Bronchial epithelial cell (primary cell): ENCODE data around the gene PIF1. TPM values are rescaled to one million over a fixed set of nuclear protein-coding genes. Genes with fewer than 3 reads are reported as not detected.

Source experiments
- DNase-seq: peaks from one replicate; pipeline ENCODE4 v3.0.0-alpha.2; 2010; ENCODE audit warnings: low read depth
- FAIRE-seq: peaks from 2 replicates; lab custom pipeline; 2011; peaks lifted over from hg19 to GRCh38; lab: Jason Lieb, UNC
- H3K27me3 ChIP-seq: 2 replicates; pipeline ENCODE4 v1.5.1; 2011; ENCODE audit warnings: low read length; ENCODE audit not compliant: control insufficient read depth, insufficient read depth
- H3K36me3 ChIP-seq: 2 replicates; pipeline ENCODE4 v1.5.1; 2011; ENCODE audit warnings: low read length; ENCODE audit not compliant: control insufficient read depth, insufficient read depth
- H3K4me3 ChIP-seq: 2 replicates; pipeline ENCODE4 v1.5.1; 2011; ENCODE audit warnings: mild to moderate bottlenecking, low read depth, low read length, control low read depth
- total RNA-seq: library from RNA; depleted of rRNA; stranded (reverse); fragments of >200 nt; gene quantifications from 2 replicates; pipeline ENCODE4 v1.2.1, GENCODE V29; 2014
- TF ChIP-seq, protein P1 (sequence below): IDR thresholded peaks from 2 replicates; pipeline ENCODE4 v1.5.1; 2011; ENCODE audit warnings: mild to moderate bottlenecking, moderate library complexity, low read length, control low read depth, inconsistent platforms; ENCODE audit not compliant: insufficient read depth, severe bottlenecking

Gene PIF1
- total RNA-seq, 1 donor from 2014 or later = 0.26 TPM

DNA sequence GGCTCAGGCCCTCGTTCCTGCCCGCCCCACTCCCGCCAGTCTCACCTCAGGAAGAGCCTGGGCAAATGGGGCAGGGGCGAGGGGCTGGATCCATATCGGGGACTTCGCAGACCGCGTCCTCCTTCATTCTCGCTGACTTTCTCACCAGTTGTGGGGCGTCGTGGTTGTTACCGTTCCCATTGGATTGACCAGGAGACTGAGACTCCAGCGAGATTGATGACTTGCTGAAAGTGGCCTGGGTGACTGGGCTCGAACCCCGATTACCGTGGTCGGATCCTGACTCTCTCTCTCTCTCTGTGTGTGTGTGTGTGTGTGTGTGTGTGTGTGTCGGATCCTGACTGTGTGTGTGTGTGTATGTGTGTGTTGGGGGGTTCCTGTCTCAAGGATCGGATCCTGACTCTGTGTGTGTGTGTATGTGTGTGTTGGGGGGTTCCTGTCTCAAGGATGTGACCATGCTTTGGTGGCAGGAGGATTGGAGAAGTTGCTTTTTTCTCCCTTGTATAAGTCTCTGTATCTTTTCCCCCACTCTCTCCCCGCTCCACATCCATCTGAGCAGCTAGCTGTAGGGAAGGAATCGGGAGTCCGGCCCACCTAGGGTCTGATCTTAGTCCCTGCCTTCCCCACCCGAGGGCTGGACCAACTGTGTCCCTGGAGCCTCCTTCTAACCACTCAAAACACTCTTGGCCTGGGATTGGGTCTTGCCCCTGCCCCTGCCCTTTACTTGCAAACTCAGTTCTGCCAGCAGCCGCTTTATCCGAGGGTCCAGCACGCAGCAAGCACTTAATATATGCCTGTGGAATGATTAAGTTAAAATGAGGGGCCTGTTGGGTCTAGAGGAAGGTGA is 16.9 kb upstream of the PIF1 start:
- FAIRE-seq (no peak), DNase-seq (peak; percentile 16)

DNA sequence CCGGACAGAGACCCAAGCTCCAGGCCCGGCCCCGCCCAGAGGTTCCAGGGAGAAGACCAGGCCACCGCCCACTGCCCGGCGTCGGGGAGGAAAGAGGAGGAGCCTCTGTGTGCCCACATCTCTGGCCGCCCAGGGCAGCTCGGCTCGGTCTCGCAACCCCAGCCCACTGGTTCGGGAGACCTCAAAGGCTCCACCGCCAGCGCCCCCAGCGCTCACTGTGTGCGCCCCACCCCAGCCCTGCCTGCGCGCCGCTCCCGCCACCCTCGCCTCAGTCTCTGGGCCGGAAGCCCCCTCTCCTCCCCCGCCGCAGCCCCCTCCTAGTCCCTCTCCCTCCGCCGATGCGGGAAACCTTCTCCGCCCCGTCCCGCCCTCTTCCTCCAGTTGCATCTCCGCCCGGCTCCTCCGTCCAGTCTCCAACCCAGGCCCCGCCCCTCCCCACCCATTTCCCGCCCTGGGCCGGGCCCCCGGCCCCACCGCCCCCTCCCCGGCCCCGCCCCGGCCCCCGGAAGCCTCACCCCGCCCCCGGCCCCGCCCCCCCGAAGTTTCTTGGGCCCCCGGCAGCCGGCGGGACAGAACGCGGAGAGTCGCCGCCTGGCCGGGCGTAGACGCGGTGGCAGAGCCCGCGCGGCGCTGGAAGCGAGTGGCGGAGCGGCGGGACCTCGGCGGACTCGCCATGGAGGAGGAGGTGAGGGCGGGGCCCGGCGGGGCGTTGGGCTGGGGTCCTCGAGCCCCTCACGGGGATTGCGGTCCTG is 16.1 kb upstream of the PIF1 start, which contains the start of gene PLEKHO2:
Gene PLEKHO2, plus strand, starts transcription at position 572 of the 752 bp plus-strand sequence. Its CDS starts 102 bp downstream, at position 674.
- TF ChIP-seq, protein P1, sequence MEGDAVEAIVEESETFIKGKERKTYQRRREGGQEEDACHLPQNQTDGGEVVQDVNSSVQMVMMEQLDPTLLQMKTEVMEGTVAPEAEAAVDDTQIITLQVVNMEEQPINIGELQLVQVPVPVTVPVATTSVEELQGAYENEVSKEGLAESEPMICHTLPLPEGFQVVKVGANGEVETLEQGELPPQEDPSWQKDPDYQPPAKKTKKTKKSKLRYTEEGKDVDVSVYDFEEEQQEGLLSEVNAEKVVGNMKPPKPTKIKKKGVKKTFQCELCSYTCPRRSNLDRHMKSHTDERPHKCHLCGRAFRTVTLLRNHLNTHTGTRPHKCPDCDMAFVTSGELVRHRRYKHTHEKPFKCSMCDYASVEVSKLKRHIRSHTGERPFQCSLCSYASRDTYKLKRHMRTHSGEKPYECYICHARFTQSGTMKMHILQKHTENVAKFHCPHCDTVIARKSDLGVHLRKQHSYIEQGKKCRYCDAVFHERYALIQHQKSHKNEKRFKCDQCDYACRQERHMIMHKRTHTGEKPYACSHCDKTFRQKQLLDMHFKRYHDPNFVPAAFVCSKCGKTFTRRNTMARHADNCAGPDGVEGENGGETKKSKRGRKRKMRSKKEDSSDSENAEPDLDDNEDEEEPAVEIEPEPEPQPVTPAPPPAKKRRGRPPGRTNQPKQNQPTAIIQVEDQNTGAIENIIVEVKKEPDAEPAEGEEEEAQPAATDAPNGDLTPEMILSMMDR = no peak
- DNase-seq (peak; percentile 69), FAIRE-seq (no peak)

More for the DNA sequence above, 16.9 kb upstream of the PIF1 start:
- TF ChIP-seq, protein P1 = no peak
- no peaks in the 10 kb centered on the region for H3K27me3 ChIP-seq
- H3K4me3 ChIP-seq = peak overlapping the region; percentile 52
- H3K36me3 ChIP-seq = no peaks in the 10 kb centered on the region

DNA sequence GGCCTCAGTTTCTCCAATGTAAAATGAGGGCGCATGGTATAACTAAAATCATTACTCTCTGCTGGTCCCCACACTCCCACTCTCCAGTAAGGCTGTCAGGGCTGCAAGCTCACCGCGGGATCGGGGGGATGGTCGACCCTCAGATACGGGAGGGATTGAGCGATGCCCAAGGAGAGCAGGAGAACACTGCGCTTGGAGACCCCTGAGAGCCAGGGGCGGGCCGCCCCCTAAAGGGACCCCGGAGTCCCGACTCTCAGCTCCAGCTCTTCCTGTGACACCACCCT is 15.6 kb upstream of the PIF1 start:
- Histone ChIP-seq H3K36me3 (no peaks in the 10 kb centered on the region), H3K4me3 (peak overlapping the region; percentile 52), H3K27me3 (no peaks in the 10 kb centered on the region)
- FAIRE-seq (no peak), DNase-seq (no peak)
- TF ChIP-seq, protein P1 = no peak

More for the DNA sequence above, 16.1 kb upstream of the PIF1 start, which contains the start of gene PLEKHO2:
- no peaks in the 10 kb centered on the region for H3K36me3 ChIP-seq
- H3K4me3 ChIP-seq = peak within 1 kb of the TSS; percentile 52
- H3K27me3 ChIP-seq = no peaks in the 10 kb centered on the region

DNA sequence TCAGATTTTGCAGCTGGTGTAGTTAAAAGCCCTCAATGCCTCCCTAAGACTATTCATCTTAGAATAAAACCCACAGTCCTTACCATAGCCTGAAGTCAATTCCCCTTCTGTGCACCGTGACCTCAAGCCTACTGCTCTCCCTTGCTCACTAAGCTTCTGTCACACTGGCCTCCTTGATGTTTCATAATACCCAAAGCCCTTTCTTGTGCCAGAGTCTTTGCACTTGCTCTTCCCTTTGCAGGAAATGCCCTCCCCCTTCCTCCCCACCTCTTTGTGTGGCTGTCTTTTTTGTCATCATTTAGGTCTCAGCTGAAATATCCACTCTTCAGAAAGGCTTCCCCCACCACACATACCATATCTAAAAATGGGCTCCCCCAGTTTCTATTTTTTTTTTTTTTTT is 12.1 kb upstream of the PIF1 start:
- no peak for DNase-seq
- TF ChIP-seq, protein P1 = no peak
- H3K27me3 ChIP-seq = no peaks in the 10 kb centered on the region

DNA sequence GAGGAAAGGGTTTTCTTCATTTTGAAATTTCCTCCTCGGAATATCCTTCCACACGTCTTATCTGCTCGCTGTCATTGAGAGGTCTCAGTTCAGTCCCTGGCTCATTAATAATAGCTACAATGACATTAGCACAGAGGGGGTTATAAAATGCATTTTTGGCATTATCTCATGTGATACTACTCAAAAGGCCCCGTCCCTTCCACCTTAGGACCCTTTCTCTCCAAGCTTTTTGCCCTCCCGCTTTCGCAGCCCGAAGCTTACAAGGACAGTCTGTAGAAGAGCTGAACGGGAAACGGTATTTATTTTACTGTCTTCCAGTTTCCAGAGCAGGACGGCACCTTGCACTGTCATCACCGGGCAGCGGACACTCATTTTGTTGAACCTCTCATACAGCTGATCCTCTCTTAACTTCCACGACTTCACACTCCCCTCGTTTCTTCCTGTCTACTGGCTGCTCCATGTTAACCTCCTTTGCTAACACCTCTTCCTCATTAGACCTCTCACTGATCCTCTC is 10.6 kb upstream of the PIF1 start:
- TF ChIP-seq, protein P1 = no peak
- Histone ChIP-seq H3K4me3 (no peak overlapping the region), H3K36me3 (no peaks in the 10 kb centered on the region), H3K27me3 (no peaks in the 10 kb centered on the region)
- no peak for DNase-seq
- no peak for FAIRE-seq

More for the DNA sequence above, 12.1 kb upstream of the PIF1 start:
- no peak for FAIRE-seq
- Histone ChIP-seq H3K4me3 (no peak overlapping the region), H3K36me3 (no peaks in the 10 kb centered on the region)
